Brain microvascular endothelial cell (primary cell): ENCODE measurements around the gene NCS1.

ENCODE experiments used
- DNase-seq: peaks from one replicate; pipeline ENCODE4 v3.0.0-alpha.2; 2020
- H3K27ac ChIP-seq: fragments of 250-450 bp; sonication (Bioruptor Pico); 2 replicates; pipeline ENCODE4 v1.5.1; 2020; ENCODE audit warnings: mild to moderate bottlenecking, moderate library complexity
- H3K27me3 ChIP-seq: fragments of 250-450 bp; sonication (Bioruptor Pico); replicated peaks from 2 replicates; pipeline ENCODE4 v1.5.1; 2020; ENCODE audit warnings: mild to moderate bottlenecking
- H3K36me3 ChIP-seq: fragments of 250-450 bp; sonication (Bioruptor Pico); replicated peaks from 2 replicates; pipeline ENCODE4 v1.5.1; 2020; ENCODE audit warnings: mild to moderate bottlenecking
- H3K4me3 ChIP-seq: 2 replicates; pipeline ENCODE4 v1.5.1; 2011; ENCODE audit warnings: low read depth, mild to moderate bottlenecking, control low read depth, low read length, moderate library complexity
- CTCF ChIP-seq: IDR thresholded peaks from 2 replicates; pipeline ENCODE4 v1.5.1; 2011; ENCODE audit warnings: low read depth, mild to moderate bottlenecking, moderate library complexity, low read length, control low read depth, inconsistent platforms; ENCODE audit errors: missing control alignments
- in situ Hi-C: cut with HindIII; loops from 2 replicates; pipeline ENCODE4 v1.10.0; 2017; ENCODE audit warnings: low sequenced_read_pairs, low pct_ligation_motif_present

NCS1 gene

GRCh38 chr9:130197386-130197785 is 25.2 kb downstream of the NCS1 start:
- Histone ChIP-seq H3K27ac (no peak overlapping the region), H3K27me3 (no peaks in the 10 kb centered on the region), H3K36me3 (no peaks in the 10 kb centered on the region), H3K4me3 (no peak overlapping the region)
- in situ Hi-C loops = no loop called here
- no peak for TF ChIP-seq CTCF
- no peak for DNase-seq

GRCh38 chr9:130197888-130198287 is 25.7 kb downstream of the NCS1 start:
- Histone ChIP-seq H3K27me3 (no peaks in the 10 kb centered on the region), H3K36me3 (no peaks in the 10 kb centered on the region), H3K4me3 (no peak overlapping the region), H3K27ac (no peak overlapping the region)
- no peak for DNase-seq
- TF ChIP-seq CTCF = no peak
- in situ Hi-C loops = no loop called here

GRCh38 chr9:130198501-130199179 is 26.4 kb downstream of the NCS1 start:
- TF ChIP-seq CTCF = no peak
- Histone ChIP-seq H3K27ac (no peak overlapping the region), H3K36me3 (no peaks in the 10 kb centered on the region), H3K27me3 (no peaks in the 10 kb centered on the region), H3K4me3 (no peak overlapping the region)
- in situ Hi-C loops = no loop called here
- no peak for DNase-seq

GRCh38 chr9:130199605-130200004 is 27.4 kb downstream of the NCS1 start:
- H3K4me3 ChIP-seq = no peak overlapping the region
- no peaks in the 10 kb centered on the region for H3K27me3 ChIP-seq
- no peaks in the 10 kb centered on the region for H3K36me3 ChIP-seq
- no peak for TF ChIP-seq CTCF
- no peak for DNase-seq
- no peak overlapping the region for H3K27ac ChIP-seq
- in situ Hi-C loops = no loop called here

GRCh38 chr9:130200038-130200849 is 28.0 kb downstream of the NCS1 start:
- no peaks in the 10 kb centered on the region for H3K36me3 ChIP-seq
- no peak for DNase-seq
- in situ Hi-C loops = no loop called here
- H3K4me3 ChIP-seq = no peak overlapping the region
- H3K27me3 ChIP-seq = no peaks in the 10 kb centered on the region
- no peak overlapping the region for H3K27ac ChIP-seq
- no peak for TF ChIP-seq CTCF
